ENCODE measurements around the gene RBM46.
"Not testable (repeated sequence)": the region's sequence is repeated elsewhere in the genome, so short reads cannot be mapped to it uniquely, and the experiment has no call there.

The RBM46 gene

DNA sequence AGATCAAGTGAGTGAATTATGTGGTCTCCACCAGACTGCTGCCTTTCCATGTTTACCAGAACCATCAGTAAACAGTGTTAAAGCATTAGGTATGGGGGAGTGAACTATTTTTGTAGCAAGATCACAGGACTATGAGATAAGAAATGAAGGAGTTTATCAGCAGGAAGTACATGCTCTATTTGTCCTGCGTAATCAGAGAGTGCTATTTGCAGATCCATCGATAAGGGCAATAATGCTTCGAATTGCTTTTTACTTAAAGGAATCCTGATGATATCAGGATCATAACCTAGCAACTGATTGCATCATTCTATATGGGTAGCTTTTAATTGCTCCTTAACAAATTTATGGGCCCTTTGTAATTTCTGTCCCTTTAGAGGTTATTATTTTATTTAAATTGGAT is 57.1 kb downstream of the RBM46 start:
- DNase-seq, result no peak

- no peak for DNase-seq
Measured at GRCh38 chr4:154838694-154839093, 57.6 kb downstream of the RBM46 start.

DNA sequence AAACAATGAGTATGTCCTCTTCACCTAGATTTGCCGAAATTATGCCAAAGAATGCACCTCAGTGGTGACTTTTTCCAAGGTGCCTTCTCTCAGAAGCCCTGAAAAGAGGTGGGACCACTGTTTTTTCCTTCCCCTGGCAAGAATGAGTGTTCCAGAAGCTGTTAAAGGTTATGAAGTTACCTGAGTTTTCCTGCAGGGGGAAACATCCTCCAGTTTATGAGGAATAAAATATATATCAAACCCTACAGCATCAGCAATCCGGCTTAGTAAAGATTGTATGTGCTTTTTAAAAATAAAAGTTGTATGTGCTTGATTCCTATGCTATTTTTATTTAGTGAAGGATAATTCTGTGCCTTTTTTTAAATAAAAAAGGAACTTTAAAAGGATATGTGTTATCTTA is 73.3 kb downstream of the RBM46 start:
- peak; percentile 1 for DNase-seq

- DNase-seq, result no peak
Measured at GRCh38 chr4:154858166-154858565, 77.1 kb downstream of the RBM46 start.

DNA sequence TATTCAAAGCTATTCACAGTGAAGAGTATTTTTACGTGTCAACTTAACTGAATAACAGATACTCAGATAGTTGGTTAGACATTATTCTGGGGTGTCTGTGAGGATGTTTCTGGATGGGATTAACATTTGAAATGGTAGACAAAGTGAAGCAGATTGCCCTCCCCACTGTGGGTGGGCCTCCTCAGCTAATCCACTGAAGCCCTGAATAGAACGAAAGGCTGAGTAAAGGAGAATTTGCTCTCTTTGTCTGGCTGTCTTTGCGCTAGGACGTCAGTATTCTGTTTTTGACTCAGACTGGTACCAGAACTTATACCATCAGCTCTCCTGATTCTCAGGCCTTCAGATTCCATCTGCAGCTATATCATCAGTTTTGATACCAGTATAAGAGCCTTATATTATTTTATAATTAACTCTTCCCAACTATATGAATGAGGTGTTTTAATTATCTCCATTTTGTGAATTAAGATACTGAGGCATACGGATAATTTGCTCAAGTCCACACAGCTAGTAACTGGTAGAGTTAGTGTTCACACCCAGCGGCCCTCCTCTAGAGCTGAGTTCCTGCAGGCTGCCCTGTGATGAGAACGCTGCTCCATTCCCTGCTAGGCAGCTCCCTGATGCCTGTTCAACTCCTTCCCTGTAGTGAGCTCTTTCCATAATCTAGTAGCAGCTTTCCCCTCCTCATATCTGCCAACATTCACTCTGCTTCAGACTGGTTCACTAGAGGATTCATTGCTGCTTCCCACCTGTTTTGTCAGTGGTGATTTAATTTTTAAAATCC is 87.5 kb downstream of the RBM46 start:
- no peak for DNase-seq

DNA sequence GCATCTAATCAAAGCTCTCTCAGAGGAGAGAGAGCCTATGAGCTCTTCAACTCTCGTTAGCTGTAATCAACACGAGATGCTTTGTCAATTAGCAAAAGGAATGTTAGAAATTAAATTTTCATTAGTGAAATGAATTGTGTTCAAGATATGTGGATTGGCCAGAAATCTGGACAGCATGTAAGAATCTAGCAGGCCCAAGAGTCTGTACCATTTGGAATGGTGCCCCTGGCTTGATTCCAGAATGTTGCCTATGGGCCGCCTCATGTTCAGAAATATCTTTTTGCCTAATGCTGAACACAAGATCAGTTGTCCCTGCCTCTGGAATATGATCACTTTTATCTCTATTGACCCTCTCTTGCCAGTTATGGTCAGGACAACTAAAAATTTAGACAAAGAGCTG is 88.2 kb downstream of the RBM46 start:
- DNase-seq, result no peak

DNA sequence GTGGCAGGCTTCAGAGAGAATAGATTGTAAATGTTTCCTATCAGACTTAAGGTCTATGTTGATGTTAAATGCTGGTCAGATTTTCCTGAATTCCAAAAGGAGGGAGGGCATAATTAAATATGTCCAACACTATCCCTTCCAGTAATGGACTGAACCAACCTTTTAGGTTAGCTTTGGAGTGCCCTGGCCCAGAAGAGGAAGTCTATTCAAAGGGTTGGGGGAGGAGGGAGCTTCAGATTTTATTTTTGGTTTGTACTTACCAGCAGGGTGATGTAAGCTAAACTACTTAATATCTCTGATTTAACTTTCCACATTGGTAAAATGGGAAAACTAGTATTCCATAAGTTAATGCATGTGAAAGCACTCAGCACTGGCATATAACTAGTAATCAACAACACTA is 91.1 kb downstream of the RBM46 start:
- no peak for DNase-seq

DNA sequence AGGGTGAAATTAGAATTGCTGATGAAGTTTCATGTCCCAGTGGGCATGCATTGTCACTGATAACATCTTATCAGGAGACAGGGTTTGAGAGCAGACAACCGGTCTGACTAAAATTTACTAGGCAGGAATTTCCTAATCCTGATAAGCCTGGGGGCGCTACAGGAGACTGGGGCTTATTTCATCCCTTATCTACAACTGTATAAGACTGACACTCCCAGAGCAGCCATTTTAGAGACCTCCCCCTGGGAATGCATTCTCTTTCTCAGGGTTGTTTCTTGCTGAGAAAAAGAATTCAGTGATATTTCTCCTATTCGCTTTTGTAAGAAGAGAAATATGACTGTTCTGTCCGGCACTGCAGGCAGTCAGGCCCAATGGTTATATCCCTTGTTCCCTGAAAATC is 93.0 kb downstream of the RBM46 start:
- not testable (repeated sequence) for DNase-seq

GRCh38 chr4:154877110-154877760 is 96.2 kb downstream of the RBM46 start:
- peak; percentile 30 for DNase-seq

Measured in NCI-H69 (cell line).